RPMI7951 (cell line): ENCODE measurements around the gene MXI1. TPM values are rescaled to one million over a fixed set of nuclear protein-coding genes. Genes with fewer than 3 reads are reported as not detected.
A peak's percentile ranks its signal among the peaks of the same experiment; 100 is the strongest.

ENCODE experiments used
- DNase-seq: peaks from one replicate; pipeline ENCODE4 v3.0.0-alpha.2; 2012; ENCODE audit warnings: low read depth
- total RNA-seq: library from RNA; depleted of rRNA; stranded (reverse); fragments of >200 nt; shearing (Covaris generic); gene quantifications from 2 replicates; pipeline ENCODE4 v1.2.3, GENCODE V29; 2014

The MXI1 gene
- total RNA-seq, 1 experiment from 2014 or later = 11.1 TPM

- DNase-seq = no peak
These were observed 8.1 kb downstream of the MXI1 start for GRCh38 chr10:110215286-110216170.

DNA sequence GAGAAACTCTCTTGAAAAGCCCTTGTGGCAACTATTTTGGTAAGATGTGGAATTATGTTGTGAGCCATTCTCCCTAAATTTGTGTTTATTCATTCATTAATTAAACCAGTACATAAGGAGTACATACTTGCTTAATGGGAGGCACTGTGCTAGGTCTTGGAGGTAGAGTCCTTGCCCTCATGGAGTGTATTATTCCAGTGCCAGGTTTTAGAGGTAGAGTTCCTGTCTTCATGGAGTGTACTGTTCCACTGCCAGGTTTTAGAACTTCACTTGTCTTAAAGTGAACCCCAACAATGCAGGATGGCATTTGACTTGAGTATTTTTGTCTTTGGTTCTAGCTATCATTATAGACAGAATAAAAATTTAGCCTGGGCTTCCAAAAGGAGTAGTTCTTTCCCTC lies 8.8 kb downstream of the MXI1 start:
- DNase-seq = no peak

- DNase-seq = no peak
These were observed 9.7 kb downstream of the MXI1 start for GRCh38 chr10:110216942-110217661.

- DNase-seq = no peak
These were observed 10.2 kb downstream of the MXI1 start for GRCh38 chr10:110217662-110218008.

- DNase-seq = no peak
These were observed 11.2 kb downstream of the MXI1 start for GRCh38 chr10:110218632-110219031.

DNA sequence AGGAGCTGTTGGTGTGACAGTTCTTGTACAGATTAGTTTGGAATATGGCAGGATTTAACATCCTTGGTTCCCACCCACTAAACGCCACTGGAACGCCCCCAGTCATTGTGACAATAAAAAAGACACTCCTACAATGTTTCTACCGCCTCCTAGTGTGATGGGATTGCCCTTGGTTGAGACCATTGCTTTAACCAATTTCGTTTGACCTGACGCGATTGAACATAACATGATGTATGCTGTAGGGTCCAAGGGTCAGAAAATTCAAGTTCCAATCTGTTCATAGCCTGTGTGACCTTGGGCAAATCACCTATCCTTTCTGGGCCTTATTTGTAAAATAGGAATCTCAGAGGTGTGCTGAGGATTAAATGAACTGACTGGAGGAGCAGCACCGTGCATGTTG lies 12.5 kb downstream of the MXI1 start:
- no peak for DNase-seq

DNA sequence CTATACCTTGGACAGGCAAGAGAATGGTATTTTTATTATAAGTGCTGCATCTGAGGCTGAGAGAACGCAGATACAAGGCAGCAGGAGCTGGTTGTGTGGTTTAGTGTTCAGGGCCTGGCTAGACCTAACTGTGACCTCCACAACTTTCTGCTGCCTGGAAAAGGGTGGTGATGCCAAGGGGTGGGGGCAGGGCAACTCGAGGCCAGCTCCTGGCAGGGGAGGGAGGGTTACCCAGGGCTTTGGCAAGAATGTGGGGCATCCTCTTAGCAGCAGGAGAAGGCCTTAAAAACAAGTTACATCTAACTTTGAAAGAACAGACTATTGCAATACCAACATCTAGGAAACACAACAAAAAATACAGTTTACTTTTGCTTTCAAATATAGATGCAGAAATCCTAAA lies 13.0 kb downstream of the MXI1 start:
- no peak for DNase-seq

GRCh38 chr10:110221044-110221720 lies 13.8 kb downstream of the MXI1 start:
- DNase-seq = no peak

DNA sequence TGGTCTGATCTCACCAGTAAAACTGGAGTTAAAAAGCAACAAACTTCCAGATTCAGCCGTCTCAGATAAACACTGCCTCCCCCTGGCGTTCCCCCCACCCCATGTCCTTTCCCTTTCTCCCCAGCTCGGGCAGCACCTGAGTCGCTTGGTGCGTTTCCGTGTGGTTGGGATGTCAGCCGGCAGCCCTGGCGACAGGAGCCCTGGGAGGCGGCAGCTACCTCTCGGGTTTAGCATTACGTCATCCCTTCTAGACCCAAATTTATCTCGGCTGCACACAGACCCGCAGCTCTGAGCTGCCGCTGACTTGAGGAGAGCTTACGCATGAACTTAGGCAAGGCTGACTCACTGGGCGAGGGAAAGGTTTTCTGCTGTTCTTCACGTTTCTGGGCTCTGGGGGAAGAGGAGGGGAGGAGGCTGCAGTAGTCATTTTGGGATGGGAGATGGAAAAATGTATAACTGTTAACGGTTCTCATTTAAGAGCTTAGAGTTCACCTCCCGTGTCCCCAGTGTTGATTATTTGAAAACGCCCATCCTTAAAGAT lies 14.4 kb downstream of the MXI1 start:
- peak; percentile 85 for DNase-seq

- no peak for DNase-seq
These were observed 15.4 kb downstream of the MXI1 start for GRCh38 chr10:110222641-110223297.

DNA sequence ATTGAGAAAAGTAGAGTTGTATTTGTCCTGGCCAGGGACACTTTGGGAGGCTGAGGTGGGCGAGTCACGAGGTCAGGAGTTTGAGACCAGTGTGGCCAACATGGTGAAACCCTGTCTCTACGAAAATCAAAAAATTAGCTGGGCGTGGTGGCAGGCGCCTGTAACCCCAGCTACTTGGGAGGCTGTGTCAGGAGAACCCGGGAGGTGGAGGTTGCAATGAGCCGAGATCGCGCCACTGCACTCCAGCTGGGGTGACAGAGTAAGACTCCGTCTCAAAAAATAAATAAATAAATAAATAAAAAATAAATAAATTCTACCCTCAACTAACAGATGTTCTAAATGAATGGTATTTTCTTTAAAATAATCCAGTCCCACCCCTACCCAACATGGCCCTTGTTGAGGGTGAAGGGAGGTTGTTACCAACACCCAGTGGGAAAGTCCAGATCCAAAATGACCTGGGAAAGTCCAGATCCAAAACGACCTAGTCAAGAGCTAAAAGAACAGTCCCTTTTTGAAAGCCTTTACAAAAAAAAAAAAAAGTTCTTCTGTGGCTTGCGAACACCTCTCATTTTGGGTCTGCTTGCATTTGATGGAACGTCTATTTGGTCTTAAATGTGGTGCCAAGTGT lies 16.0 kb downstream of the MXI1 start:
- DNase-seq = no peak

DNA sequence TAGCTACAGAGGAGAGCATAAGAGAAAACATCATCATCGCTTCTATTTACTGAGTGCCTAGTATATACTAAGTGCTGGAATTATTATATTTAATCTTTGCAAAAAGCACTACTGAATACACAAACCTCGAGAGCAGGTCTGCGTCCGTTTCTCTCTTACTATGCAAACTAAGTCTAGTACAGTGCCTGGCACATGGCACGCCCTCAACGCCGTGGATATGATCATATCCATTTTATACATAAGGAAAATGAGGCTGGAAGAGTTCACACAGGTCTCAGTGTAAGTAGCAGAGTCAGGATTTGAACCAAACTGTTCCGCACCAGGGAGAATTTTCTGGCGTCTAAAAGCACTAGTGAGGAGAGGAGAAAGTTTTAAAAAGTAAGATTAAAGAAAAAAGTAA lies 17.6 kb downstream of the MXI1 start:
- no peak for DNase-seq

DNA sequence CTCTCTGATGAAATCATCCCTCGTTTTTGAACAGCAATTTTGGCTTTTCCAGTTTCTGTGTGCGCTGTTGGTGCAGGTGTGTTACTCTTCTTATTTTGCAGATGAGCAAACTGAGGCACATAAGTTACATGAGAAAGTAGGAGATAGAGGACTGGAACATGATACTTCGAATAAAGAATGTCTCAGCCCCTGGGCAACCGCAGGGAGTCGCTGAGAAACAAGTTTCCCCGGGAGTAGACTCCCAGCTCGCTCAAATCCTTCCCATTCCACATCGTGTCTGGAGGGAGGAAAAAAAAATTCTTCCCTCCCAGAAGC lies 18.0 kb downstream of the MXI1 start:
- no peak for DNase-seq

GRCh38 chr10:110225756-110226542 lies 18.5 kb downstream of the MXI1 start:
- peak; percentile 91 for DNase-seq

DNA sequence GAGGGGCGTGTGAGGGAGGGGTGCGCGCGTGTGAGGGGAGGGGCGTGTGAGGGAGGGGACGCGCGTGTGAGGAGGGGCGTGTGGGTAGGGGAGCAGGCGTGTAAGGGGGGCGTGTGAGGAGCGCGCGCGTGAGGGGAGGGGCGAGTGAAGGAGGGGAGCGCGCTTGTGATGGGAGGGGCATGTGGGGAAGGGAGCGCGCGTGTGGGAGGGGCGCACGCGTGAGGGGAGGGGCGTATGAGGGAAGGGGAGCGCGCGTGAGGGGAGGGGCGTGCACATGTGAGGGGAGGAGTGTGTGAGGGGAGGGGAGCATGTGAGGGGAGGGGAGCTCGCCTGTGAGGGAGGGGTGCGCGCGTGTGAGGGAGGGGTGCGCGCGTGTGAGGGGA lies 19.1 kb downstream of the MXI1 start:
- peak; percentile 84 for DNase-seq

DNA sequence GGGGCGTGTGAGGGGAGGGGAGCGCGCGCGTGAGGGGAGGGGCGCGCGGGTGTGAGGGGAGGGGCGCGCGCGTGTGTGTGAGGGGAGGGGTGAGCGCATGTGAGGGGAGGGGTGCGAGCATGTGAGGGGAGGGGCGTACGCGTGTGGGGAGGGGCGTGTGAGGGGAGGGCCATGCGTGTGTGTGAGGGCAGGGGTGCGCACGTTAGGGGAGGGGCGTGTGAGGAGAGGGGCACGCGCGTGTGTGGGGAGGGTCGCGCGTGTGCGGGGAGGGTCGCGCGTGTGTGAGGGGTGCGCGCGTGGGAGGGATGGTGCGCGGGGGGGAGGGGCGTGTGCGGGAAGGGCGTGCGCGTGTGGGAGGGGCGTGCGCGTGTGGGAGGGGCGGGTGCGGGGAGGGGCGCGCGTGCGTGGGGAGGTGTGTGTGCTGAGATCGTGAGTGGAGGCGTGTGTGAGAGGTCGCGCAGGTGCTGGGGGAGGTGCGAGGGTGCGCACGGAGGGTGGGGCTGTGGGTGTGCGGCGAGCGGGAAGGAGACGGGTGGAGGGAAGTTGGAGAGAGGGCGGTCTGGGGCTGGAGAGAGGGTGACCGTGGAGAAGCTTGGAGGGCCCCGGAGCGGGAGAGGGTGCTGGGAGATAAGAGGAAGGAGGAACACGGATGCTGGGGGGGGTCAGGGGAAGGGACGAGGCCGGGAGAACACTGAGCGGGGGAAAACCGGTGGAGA lies 19.7 kb downstream of the MXI1 start:
- peak; percentile 51 for DNase-seq

DNA sequence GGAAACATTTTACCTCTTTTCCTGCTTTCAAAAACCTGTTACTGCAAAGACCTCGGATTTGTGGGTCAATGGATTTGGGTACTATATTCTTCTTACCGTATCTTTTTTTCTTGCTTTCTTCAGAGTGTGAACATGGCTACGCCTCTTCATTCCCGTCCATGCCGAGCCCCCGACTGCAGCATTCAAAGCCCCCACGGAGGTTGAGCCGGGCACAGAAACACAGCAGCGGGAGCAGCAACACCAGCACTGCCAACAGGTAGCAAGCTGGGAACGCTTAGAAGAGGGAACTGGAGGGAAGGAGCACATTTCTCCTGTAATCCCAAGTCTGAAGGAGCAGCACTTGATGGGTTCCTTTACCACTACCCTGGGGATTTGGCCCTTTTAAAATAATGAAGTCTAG lies 20.7 kb downstream of the MXI1 start:
- no peak for DNase-seq

GRCh38 chr10:110229155-110229554 lies 21.8 kb downstream of the MXI1 start:
- no peak for DNase-seq

DNA sequence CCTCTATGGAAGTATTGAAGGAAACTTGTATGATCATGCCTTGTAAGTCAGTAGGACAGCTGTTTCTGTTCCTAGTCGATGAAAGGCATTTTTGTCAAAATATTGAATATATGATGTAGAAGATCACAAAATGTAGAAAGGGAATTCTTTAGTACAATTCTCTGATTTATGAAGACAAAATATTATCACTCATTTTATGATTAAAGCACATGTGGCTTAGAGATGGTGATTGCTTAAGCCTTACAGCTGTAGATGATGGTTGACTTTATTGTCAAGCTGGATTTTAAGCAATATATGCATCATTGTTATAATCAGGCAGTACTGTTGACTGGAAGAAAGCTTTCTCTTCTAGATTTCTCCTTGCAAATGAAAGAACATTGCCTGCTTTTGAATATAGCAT lies 26.4 kb downstream of the MXI1 start:
- no peak for DNase-seq

- DNase-seq = no peak
These were observed 30.6 kb downstream of the MXI1 start for GRCh38 chr10:110237894-110238480.
